HG03108 (cell line): ENCODE results near the gene NR0B2.
"Not testable (repeated sequence)": the region's sequence is repeated elsewhere in the genome, so short reads cannot be mapped to it uniquely, and the experiment has no call there.

Source experiments
- ATAC-seq: cut with Tn5 transposase; IDR thresholded peaks from one replicate; pipeline ENCODE4 v1.9.1; 2021; ENCODE audit warnings: moderate library complexity; ENCODE audit not compliant: unreplicated experiment

NR0B2 gene, protein sequence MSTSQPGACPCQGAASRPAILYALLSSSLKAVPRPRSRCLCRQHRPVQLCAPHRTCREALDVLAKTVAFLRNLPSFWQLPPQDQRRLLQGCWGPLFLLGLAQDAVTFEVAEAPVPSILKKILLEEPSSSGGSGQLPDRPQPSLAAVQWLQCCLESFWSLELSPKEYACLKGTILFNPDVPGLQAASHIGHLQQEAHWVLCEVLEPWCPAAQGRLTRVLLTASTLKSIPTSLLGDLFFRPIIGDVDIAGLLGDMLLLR

DNA sequence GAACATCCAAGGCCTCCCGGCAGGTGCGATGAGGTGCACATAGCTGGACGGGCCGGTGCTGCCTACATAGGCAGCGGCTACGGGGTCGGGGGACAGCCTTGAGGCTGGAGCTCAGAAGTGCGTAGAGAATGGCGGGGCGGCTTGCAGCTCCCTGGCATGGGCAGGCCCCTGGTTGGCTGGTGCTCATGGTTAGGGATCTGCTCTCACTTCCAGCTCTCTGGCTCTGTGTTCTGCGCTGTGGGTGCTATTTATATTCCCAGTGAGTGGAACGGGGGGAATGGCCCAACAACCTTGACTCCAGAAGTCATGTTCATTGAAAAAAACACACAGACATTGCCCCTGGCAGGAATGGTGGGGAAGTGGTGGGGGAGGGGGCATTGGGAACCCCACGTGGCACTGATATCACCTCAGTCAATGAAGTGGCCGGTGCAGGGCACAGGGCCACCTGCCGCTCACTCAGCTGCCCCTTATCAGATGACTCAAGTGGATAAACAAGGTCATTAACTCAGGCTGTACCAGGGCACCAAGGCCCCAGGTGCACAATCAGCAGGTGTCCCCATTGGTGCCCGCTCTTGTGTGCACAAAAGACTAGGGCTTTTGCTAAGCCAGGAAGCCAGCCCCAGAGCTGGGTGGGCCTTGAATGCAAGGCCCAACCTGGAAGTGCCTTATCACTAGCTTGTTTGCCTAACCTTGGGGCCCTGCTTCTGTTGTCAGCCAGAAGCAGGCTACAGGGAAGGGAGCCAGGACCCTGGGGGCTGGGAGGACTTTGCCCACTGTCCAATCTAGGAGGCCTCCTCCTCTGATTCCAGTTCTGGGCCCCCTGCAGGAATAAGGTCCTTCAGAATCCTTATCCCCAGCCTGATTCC lies at the start of gene NR0B2:
NR0B2 (minus strand) TSS at position 222 of the 866 bp plus-strand sequence; CDS start at position 187, 35 bp downstream.
- ATAC-seq: no peak

DNA sequence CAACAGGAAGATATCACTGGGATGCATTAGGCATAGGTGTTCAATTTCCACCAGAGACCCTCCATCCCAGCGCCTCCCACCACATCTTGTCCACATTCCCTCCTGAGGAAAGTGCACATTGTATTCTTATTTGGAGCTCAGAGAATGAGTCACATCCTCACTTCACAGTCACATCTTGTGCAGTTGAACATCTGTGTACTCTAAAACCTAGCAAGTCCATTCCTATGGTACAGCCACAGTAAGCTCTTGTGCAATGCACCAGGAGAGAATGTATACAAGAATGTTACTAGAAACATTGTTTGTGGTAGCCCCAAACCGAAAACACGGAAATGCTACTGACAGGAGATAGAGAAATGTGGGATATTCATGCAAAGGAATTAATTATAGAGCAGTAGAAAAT lies 48.1 kb upstream of the NR0B2 start:
- no peak for ATAC-seq

DNA sequence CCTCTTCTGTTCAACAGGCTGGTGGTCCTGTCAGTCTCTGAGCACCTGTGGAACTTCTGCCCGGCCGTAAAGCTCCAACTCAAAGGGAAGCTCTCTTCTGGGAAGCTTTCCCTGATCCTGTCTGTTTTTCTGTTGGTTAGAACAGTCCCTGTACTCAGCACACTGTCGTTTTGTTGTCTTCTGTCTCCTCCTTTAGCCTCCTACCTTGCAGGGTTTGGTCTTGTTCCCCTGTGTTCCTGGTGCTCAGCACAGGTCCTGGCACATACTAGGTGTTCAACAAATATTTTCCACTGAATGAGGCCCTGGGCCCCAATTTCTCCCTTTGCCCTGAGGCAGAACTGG lies 46.8 kb upstream of the NR0B2 start:
- ATAC-seq: no peak

DNA sequence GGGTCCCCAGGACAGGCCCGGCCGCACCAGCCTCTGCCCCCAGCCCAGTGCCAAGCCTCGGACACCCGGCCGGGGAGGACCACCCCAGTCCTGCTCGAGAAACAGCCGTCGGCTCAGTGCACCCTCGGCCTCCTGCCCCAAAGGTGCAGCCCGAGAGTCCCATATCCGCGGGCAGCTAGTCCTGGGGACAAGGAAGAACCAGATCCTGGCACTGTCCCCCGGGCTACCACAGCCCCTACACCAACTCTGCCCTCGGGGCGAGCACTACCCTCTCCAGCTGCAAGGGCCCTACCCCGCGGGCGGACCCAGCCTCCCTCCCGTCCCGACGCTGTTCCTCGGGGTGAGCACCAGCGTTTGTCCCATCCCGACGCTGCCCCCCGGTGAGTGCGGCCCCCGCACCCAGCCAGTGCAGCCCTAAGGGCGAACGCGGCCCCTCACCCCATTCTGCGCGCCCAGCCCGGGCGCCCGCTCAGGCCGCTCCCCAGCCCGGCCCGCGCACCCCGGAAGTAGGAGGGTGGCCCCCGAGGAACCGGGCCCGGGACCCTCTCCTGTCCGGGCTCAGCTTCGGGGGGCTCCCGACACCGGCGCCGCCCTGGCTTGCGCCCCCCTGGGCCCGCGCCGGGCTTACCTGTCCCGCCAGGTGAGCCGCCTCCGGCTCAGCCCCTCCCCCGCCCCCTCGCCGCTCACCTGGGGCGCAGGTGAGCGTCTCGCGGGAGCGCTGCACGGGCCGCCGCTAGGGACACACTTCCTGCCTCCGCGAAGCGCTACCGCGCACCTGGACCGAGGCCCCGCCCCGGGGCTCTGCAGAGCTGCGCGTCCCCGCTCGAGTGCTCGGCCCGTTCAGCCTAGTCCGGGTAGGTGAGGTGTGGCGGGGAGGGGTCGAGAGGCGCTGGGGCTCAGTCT lies 46.2 kb upstream of the NR0B2 start, which contains the start of gene KDF1:
KDF1 (minus strand) TSS at position 747 of the 903 bp plus-strand sequence. CDS start 8,088 bp downstream, outside the sequence.
- ATAC-seq: no peak

DNA sequence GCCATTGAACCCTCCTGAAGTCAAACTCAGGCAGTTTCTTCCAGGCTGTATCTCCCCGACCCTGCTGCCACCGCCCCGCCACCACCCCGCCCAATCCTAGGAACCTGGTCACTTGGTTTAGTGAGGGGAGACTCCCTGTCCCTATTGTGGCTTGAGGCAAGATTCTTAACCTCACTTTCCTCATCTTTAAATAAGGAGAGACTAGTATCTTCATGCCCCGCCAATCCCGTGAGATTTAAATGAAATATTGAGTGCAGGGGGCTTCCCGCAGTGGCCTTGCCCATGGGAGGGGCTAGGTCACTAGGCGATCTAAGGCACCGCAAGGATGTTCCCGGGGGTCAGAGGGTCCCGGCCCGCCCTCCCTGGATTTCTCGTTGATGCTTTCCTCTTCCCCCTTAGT lies 45.5 kb upstream of the NR0B2 start:
- ATAC-seq: no peak

DNA sequence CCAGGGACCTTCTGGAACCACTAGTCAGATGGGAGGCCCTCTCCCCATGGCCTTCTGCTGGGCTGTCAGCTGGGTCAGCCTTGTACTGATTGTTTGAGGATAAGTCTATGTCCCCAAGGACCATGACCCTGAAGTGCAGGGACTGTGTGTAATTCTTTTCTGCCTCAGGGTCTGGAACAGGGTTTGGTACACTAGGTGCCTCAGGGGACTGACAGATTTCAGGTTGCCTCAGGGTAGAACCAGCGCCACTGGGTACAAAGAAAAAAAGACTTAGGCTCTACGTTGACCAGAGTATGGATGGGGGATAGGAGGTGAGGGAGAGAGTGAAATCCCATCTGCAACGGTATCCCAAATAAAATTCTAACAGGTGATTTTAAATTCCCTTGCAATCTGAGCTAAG lies 43.5 kb upstream of the NR0B2 start:
- ATAC-seq: no peak

DNA sequence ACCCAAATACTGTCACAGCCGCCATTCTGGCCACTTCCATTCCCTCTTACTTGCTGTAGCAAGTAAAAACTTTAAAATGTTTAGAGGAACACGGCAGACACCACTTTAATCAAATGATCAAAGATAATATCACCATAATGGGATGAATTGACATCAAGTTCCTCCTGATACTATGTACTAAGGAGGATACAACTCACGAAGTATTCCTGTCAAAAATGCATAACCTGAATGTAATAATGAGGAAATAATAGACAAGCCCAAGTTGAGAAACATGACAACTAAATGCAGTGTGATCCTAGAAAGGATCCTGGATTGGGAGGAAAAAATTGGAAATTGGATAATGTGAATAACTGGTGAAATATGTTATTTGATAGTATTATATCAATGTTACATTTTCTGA lies 42.5 kb upstream of the NR0B2 start:
- ATAC-seq: no peak

DNA sequence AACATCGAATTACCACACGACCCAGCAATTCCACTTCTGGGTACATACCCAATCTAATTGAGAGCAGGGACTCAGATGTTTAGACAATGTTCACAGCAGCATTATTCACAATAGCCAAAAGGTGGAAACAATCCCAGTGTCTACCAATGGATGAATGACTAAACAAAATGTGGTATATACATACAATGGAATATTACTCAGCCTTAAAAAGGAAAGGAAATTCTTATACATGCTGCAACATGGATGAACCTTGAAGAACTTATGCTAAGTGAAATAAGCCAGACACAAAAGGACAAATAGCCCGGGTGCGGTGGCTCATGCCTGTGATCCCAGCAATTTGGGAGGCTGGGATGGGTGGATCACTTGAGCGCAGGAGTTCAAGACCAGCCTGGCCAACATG lies 39.6 kb upstream of the NR0B2 start:
- no peak for ATAC-seq

DNA sequence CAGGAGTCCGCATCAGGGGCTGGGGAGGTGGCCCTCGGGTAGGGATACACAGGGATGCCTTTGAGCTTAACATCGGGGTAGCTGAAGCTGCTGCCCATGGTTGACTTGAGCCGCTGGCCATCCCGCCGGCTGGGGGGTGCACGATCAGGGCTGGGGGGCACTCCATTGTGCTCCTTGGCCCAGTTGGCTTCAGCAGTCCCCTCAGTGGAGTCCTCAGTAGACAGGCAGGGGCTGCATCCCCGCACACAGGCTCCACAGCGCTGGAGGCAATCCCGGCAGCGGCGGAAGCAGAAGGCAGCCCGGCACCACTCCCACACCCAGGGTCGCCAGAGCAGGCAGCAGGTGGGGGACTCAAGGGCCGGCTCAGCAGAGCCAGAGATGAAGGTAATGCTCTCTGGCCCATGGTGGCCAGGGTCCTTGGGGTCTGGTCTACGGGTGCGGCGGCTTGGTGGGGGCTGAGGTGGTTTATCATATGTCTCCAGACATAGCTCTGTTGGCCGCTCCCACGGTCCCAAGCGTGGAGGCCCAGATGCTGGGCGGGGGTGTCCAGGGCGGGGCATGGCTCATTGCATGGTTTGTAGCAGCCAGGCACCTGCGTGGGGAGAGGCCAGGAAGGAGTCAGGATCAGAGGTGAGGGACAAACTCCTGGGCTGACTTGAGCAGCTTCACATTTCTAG lies 38.2 kb upstream of the NR0B2 start:
- ATAC-seq: no peak

DNA sequence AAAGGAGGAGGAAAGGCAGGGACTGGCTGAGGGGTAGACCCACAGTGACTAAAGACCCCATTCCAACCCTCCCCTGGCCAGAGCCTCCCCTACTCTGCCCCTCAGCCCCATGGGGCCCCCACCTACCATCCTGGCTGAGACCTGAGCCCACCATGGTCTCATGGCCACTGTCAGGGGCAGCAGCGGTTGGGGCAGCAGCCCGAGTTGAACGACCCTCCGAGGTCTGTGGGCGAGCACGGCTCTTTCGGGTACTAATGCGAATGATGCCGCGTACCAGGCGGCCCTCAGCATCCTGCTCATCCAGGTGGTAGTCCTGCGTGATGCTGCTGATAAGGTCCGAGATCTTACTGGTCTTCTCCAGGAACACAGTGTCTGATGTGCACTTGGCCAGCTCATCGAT lies 37.4 kb upstream of the NR0B2 start:
- ATAC-seq: no peak

DNA sequence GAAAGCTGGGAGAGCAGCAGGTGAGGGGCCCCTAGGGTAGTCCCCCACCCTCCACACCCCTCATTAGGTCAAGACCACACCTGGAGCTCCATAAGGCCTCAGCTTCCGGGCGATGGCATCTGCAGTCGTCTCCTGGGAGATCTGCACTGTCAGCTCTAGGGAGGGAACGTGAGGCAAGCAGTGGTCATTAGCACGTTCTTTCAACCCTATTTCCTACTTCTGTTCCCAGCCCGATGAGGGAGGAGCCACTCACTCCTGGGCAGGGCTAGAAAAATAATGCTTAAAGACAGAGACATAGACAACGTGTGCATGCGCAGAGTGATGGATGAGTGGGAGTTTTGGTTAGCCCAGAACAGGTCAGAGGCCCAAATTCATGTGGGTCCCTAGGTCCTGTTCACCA lies 36.8 kb upstream of the NR0B2 start:
- no peak for ATAC-seq

DNA sequence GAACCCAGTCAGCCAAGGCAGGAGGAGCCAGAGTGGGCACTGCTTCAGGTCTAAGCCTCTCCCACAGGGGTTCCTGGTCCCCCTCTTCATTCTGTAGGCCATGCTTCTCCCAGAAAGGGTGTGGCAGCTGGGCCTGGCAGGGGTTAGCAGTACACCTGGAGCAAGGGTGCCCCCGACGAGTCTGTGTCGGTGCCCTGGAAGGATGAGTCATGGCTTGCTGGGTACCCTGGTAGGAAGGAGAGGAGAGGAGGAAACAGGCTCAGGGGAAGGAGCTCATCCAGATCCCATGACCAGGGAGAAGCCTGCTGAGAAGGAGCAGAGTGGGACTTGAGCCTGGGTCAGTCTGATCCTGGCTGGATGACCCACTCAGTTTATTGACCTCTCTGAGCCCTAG lies 36.1 kb upstream of the NR0B2 start:
- no peak for ATAC-seq

DNA sequence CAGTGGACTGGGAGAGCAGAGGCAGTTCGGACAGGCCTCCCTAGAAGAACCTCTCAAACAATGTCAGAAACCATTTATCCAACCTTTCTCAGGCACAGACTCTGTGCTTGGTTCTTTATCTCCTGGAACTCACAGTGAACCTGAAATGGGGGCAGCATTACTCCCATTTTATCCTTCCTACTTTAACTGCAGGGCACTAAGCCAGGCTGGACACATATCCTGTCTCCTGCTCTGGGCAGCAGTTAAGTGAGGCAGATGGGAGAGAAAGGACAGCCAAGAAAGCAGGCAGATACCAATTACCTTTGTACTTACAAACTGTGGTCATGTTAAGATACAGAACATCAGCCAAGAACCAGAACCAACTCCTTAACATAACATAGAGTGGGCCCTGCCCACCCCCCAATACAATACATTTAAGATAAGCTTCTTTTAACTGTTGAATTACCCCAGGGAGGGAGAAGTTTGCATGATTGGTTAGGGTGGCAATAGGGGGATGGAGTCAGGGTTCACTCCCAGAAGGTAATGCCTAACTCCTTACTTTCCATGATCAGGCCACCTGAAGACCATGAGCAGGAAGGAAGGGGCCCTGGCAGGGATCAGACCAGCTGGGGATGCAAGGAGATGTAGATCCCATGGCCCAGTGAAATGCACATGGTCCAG lies 35.6 kb upstream of the NR0B2 start:
- no peak for ATAC-seq

DNA sequence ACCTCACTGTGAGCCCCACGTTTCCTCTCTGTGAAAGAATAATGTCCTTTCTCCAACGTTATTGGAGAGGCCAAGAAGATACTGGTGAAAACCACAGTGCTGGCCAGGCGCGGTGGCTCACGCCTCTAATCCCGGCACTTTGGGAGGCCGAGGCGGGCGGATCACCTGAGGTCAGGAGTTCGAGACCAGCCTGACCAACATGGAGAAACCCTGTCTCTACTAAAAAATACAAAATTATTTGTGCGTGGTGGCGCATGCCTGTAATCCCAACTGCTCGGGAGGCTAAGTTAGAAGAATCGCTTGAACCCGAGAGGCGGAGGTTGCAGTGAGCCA lies 34.9 kb upstream of the NR0B2 start:
- ATAC-seq: not testable (repeated sequence)

DNA sequence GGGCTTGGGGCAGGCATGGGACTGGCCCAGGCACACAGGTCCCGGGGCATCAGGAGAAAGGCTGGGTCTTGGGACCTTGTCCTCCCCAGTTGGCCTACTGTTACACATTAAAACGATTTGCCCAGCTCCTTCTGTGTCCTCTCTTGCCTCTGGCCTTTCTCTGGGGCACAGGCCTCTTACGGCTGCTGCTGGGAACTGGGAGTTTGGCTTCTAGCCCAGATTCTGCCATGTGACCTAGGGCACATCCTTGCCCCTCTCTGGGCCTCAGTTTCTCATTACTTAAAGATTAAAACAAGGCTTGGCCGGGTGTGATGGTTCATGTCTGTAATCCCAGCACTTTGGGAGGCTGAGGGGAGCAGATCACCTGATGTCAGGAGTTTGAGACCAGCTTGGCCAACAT lies 32.5 kb upstream of the NR0B2 start:
- ATAC-seq: no peak

DNA sequence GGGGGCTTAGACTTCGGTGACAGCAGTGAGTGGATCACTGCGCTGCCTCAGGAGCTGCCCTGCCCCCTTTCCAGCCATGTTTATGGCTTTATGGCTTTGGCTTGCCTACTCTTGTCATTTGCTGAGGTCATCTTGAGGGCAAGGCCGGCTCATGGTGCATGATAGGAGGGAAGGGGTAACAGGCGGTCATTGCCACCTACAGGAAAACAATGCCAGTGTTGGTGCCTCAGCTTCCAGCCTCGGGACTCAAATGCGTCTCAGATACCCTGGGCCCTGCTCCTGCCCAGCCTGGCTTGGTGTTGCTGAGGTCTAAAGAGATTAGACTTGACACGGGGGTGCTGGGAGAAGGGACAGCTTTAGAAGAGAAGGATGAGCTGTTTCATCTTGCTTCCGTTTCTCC lies 32.0 kb upstream of the NR0B2 start:
- ATAC-seq: no peak

DNA sequence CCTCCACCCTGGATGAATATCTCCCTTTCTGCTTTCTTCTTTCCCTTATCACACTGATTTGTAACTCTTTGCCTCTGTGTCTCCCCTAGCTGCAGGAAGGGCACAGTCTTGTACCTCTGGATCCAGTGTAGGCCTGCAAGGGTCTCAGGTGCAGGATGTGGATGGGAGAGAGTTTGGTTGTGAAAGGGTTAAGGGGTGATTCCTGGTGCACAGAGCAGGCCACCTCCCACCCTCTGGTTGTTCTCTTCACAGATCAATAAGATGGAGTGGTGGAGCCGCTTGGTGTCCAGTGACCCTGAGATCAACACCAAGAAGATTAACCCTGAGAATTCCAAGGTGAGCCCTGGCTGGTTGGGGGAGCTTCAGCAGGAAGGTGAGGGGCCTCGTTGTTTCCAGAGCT lies 31.4 kb upstream of the NR0B2 start:
- no peak for ATAC-seq

DNA sequence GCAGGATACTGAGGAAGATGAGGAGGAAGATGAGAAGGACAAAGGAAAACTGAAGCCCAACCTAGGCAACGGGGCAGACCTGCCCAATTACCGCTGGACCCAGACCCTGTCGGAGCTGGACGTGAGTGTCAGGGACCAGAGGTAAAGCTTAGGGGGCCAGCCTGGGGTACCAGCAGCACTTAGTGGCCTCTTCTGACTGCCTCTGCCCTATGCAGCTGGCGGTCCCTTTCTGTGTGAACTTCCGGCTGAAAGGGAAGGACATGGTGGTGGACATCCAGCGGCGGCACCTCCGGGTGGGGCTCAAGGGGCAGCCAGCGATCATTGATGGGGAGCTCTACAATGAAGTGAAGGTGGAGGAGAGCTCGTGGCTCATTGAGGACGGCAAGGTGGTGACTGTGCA lies 28.9 kb upstream of the NR0B2 start:
- ATAC-seq: no peak

DNA sequence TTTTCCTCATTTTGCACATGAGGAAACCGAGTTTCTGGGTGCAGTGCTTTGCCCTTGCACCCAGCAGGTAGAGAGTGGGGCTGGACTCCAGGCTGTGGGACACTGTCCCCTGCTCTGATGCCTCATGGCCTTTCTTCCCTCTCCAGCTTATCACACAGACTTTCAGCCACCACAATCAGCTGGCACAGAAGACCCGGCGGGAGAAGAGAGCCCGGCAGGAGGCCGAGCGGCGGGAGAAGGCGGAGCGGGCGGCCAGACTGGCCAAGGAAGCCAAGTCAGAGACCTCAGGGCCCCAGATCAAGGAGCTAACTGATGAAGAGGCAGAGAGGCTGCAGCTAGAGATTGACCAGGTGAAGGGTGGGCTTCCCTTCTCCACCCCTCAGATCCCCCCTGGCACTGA lies 27.5 kb upstream of the NR0B2 start:
- no peak for ATAC-seq

DNA sequence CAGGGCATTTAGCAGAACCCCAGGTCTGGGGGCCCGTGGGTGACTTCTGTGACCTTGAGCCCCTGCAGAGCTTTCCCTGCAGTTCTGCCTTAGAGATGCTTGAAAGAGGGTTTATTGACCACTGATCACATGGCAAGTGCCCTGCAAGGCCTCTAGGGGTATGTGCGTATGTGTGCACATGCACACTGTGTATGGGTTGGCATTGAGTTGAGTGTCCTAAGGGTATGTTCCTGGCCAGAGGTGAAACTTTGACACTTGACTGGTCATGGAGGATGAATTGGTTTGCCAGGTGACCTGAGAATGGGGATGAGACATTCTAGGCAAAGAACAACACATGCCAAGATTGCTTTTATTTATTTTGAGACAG lies 24.9 kb upstream of the NR0B2 start:
- ATAC-seq: no peak
